ENCODE measurements around the gene LUZP2.

GRCh38 chr11:24779791-24780190, 282.9 kb downstream of the LUZP2 start:
- TF ChIP-seq POLR2A (IDR thresholded peaks at IDR 0.05; ENCODE audit: low read length) (no peak), GATA1 (IDR thresholded peaks at IDR 0.05; ENCODE audit: low read depth, low read length) (no peak)
